GM21423 (cell line): ENCODE results near the gene ALPL.

ENCODE experiments used
- ATAC-seq: cut with Tn5 transposase; IDR thresholded peaks from one replicate; pipeline ENCODE4 v1.9.1; 2021; ENCODE audit warnings: mild to moderate bottlenecking, moderate library complexity; ENCODE audit not compliant: unreplicated experiment

Gene ALPL

GRCh38 chr1:21614419-21615115 is 105.3 kb downstream of the ALPL start:
- ATAC-seq, result no peak

DNA sequence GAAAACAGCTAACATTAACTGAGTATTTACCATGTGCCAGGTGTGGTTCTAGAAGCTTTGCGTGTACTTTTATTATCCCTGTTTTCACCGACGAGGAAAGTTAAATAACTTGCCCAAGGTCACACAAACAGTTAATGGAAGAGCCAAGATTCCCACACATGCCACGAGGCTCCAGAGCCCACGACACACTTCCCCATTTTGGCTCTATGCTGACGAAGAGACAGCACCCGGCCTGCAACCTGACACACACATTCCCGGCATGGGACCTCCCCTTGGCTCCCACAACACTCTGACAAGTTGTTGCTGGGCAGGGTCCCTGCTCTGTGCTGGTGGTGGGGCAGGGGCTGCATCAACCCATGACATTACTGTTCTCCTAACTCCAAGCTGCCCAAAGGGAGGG is 107.1 kb downstream of the ALPL start:
- ATAC-seq, result no peak

GRCh38 chr1:21617126-21617738 is 108.0 kb downstream of the ALPL start:
- no peak for ATAC-seq

- ATAC-seq, result no peak
Observed at GRCh38 chr1:21618059-21618458, 108.8 kb downstream of the ALPL start.

DNA sequence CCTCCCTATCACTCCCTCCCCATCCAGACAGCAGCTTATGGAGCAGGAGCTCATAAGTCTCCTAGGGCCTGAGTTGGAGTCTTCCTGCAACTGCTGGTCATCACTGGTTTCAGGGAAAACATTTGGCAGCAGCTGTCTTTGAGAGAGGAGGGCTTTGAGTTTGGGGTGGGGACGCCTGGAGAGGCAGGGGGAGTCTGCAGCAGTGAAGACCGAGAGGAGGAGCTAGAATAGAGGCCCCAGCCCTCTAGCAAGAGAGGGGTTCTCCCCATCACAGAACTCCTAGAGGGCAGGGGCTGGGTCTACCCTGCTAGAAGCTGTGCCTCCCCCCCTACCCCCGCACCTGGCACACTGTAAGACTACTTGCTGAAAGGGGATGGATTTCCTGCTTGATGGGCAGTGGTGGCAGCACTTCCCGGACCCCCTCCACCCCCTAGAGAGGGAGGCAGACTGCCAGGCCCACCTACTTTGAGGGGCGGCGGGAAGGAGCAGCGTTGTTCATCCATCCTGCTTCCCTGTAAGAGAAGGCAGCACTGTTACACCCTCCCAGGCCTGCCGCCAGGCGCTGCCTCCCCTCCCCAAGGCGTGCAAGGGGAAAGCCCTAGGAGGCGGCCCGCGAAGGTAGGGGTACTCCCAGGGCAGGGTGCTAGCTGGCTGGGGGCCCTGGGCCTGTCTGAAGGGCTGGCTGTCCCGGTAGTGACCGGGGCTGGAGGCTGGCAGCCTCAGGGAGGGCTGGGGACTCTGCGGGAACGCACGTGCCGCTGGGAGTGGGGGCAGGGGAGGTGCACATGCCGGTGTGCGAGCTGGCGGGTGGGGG is 109.5 kb downstream of the ALPL start:
- ATAC-seq, result no peak

GRCh38 chr1:21619375-21619947 is 110.2 kb downstream of the ALPL start:
- no peak for ATAC-seq

GRCh38 chr1:21620011-21620410 is 110.8 kb downstream of the ALPL start:
- no peak for ATAC-seq

DNA sequence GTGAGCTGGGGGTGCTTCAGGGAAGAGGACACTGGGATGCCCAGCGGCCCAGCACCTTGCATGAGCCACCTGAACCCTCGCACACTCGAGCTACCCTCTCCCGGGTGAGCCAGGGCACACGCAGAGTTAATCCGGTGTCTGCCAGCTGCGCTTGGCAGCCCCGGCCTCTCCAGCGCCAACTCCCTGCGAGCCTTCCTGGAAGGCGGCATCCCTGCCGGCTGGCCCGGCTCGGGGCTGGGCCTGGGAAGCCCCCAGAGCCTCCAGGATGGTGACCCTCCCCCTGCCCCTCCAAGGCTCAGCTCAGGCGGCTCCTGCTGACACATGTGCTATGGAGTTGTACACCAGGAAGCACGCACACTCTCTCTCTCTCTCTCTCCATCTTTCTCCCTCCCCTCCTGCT is 111.3 kb downstream of the ALPL start:
- no peak for ATAC-seq

DNA sequence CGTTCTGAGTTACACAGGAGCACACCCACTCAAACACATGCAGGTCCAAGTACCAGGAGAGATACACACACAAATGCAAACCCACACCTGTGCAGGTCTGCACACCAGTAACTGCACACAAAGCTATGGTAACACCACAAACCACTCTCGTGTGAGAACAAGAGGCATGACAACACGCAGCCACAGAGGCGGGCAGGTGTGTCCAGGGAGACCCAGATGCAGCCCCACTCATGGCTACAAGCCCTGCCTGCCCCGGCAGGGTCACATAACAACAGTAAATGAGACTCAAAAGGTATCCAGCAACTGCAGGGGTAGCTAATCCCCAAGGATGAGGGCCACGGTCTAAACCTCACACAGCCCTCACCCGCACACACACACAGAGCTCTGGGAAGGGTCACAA is 111.8 kb downstream of the ALPL start:
- no peak for ATAC-seq

- no peak for ATAC-seq
Observed at GRCh38 chr1:21621761-21622436, 112.7 kb downstream of the ALPL start.

DNA sequence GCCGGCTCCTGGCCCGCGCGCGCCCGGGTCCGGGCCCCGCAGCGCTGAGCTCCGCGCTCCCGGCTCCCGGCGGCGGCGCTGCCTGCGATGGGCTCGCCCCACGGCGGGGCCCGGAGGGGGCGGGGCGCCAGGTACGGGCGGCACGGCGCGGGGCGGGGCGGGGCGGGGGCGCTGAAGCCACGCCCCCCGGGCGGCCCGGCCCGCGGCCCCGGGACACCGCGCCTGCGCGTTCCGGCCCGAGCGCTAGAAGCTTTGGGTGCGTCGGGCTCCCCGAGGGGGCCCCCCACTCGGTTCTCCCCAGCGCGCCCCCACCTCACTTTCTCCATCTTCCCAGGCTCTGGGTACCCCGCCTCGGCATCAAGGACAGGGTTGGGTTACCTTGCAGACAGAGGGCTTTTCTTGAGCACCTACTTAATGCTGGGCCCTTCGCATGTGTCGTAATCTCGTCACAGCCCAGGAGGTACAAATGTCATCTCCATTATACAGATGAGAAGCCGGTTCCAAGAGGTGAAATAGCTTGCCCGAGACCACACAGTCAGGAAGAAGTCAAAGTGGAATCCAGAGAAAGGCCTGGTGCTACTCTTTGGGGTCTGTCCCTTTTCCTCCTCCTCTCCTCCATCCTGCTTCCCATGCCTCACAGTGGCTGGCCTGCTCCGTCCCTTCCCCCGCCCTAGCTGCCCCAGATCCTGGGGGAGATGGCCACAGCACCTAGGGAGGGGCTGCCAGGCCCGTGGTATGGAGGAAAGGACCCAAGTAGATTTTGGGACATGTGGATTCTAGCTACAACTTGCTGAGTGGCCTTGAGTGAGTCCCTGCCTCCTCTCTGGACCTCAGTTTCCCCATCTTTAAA is 113.5 kb downstream of the ALPL start:
- ATAC-seq, result no peak

- ATAC-seq, result no peak
Observed at GRCh38 chr1:21623410-21623961, 114.3 kb downstream of the ALPL start.

- no peak for ATAC-seq
Observed at GRCh38 chr1:21624571-21625389, 115.6 kb downstream of the ALPL start.

DNA sequence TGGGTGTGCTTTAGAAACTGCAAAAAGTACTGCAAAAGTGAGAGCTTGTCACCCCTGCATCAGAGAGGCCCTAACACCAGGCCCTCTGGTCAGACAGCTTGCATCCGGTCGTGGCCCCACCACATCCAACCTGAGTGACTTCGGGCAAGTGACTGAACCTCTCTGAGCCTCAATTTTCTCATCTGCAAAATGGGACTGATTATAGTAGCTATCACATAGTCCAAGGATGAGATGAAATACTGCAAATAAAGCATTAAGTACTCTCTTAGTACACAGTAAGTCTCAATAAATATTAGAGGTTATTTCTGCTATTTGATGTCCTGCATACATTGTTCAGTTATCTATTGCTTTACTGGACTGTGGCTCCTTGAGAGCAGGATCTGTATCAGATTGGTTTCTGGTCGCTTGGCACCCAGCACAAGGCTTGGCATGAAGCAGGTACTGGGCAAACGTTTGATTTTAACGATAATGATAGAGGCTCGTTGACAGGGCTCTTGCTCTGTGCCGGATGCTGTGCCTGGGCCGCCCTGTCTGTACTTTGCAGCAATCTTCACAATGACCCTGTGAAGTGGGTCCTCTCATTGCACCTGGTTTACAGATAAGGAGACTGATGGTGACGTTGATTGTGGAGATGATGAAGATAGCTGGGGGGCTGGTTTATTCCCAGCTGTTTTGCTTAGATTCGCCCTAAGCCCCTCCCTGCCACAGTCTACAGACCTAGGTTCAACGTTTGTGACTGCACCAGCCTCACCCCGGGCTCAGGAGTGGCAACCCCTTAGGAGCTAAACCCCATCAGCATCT is 116.4 kb downstream of the ALPL start:
- no peak for ATAC-seq

DNA sequence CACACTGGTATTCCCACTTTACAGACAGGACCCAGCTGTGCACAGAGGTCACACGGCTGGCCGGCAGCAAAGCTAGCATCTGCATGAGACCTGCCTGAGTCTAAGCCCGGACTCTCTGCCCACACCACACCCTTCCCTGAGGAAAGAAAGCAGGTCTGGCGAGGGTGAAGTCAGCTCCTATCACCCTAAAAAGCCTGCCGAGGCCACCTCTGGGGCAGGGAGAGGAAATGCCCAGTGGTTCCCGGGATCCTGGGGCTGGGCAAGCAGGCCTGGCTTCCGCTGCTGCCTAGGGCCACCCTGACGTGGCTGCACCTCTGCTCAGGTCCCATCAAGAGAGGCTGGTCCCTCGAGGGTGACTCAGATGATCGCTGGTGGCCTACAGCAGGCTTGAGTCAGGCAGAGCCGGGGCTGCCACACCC is 117.7 kb downstream of the ALPL start:
- ATAC-seq, result no peak
